HG02943 (cell line): Measurements from ENCODE around the gene OSBPL10.
"Not testable (repeated sequence)": the region's sequence is repeated elsewhere in the genome, so short reads cannot be mapped to it uniquely, and the experiment has no call there.

Source experiments
- ATAC-seq: cut with Tn5 transposase; IDR thresholded peaks from one replicate; pipeline ENCODE4 v1.9.1; 2021; ENCODE audit warnings: mild to moderate bottlenecking, low read depth, moderate library complexity; ENCODE audit not compliant: unreplicated experiment

Gene OSBPL10

GRCh38 chr3:31895471-31895870 is 85.6 kb downstream of the OSBPL10 start:
- ATAC-seq: no peak

- ATAC-seq: no peak
Observed at GRCh38 chr3:31892916-31893573, 88.0 kb downstream of the OSBPL10 start.

- no peak for ATAC-seq
Observed at GRCh38 chr3:31892500-31892899, 88.6 kb downstream of the OSBPL10 start.

GRCh38 chr3:31891876-31892455 is 89.1 kb downstream of the OSBPL10 start:
- ATAC-seq: no peak

- ATAC-seq: no peak
Observed at GRCh38 chr3:31890742-31891469, 90.2 kb downstream of the OSBPL10 start.

GRCh38 chr3:31890007-31890406 is 91.1 kb downstream of the OSBPL10 start:
- ATAC-seq: no peak

GRCh38 chr3:31885235-31885634 is 95.8 kb downstream of the OSBPL10 start:
- ATAC-seq: no peak

GRCh38 chr3:31884251-31884650 is 96.8 kb downstream of the OSBPL10 start:
- no peak for ATAC-seq

- ATAC-seq: no peak
Observed at GRCh38 chr3:31882895-31883294, 98.2 kb downstream of the OSBPL10 start.

- ATAC-seq: no peak
Observed at GRCh38 chr3:31882431-31882830, 98.6 kb downstream of the OSBPL10 start.

- ATAC-seq: no peak
Observed at GRCh38 chr3:31880482-31881078, 100.5 kb downstream of the OSBPL10 start.

- ATAC-seq: no peak
Observed at GRCh38 chr3:31880020-31880419, 101.0 kb downstream of the OSBPL10 start.

GRCh38 chr3:31879365-31879764 is 101.7 kb downstream of the OSBPL10 start:
- ATAC-seq: no peak

- ATAC-seq: no peak
Observed at GRCh38 chr3:31878231-31878838, 102.7 kb downstream of the OSBPL10 start.

GRCh38 chr3:31876331-31876730 is 104.7 kb downstream of the OSBPL10 start:
- no peak for ATAC-seq

GRCh38 chr3:31875437-31875836 is 105.6 kb downstream of the OSBPL10 start:
- ATAC-seq: no peak

GRCh38 chr3:31873254-31873820 is 107.7 kb downstream of the OSBPL10 start:
- ATAC-seq: no peak

GRCh38 chr3:31871939-31872507 is 109.0 kb downstream of the OSBPL10 start:
- ATAC-seq: no peak

- not testable (repeated sequence) for ATAC-seq
Observed at GRCh38 chr3:31870111-31870510, 111.0 kb downstream of the OSBPL10 start.

- no peak for ATAC-seq
Observed at GRCh38 chr3:31868236-31868635, 112.8 kb downstream of the OSBPL10 start.
